HEK293T (cell line): ENCODE results near the gene PYGO2.

ENCODE experiments used
- BHLHE40 ChIP-seq: fragments of 450-650 bp; IDR thresholded peaks from 2 replicates; pipeline ENCODE4 v1.6.1; 2016; ENCODE audit warnings: mild to moderate bottlenecking, moderate library complexity, borderline replicate concordance
- CTBP1 ChIP-seq: fragments of 450-650 bp; IDR thresholded peaks from 2 replicates; pipeline ENCODE4 v1.6.1; 2016; ENCODE audit warnings: borderline replicate concordance

- TF ChIP-seq BHLHE40 (no peak), CTBP1 (no peak)
Measured at GRCh38 chr1:154990276-154990675, 28.7 kb upstream of the PYGO2 start.
